Activated naive CD8-positive, alpha-beta T cell (primary cell): Measurements from ENCODE around the gene SMARCC2.
"Not testable (repeated sequence)": the region's sequence is repeated elsewhere in the genome, so short reads cannot be mapped to it uniquely, and the experiment has no call there.

Experiments used
- H3K27ac Mint-ChIP-seq: one replicate; pipeline ENCODE4 v1.8.0; 2021; ENCODE audit warnings: mixed read lengths
- H3K27me3 Mint-ChIP-seq: one replicate; pipeline ENCODE4 v1.8.0; 2021; ENCODE audit warnings: mixed read lengths
- H3K36me3 Mint-ChIP-seq: one replicate; pipeline ENCODE4 v1.8.0; 2021; ENCODE audit warnings: mixed read lengths
- H3K4me1 Mint-ChIP-seq: one replicate; pipeline ENCODE4 v1.8.0; 2021; ENCODE audit warnings: low read depth, mixed read lengths
- H3K4me3 Mint-ChIP-seq: one replicate; pipeline ENCODE4 v1.8.0; 2021; ENCODE audit warnings: mild to moderate bottlenecking, mixed read lengths
- H3K9me3 Mint-ChIP-seq: one replicate; pipeline ENCODE4 v1.8.0; 2021; ENCODE audit warnings: low read depth, mixed read lengths

SMARCC2 gene

DNA sequence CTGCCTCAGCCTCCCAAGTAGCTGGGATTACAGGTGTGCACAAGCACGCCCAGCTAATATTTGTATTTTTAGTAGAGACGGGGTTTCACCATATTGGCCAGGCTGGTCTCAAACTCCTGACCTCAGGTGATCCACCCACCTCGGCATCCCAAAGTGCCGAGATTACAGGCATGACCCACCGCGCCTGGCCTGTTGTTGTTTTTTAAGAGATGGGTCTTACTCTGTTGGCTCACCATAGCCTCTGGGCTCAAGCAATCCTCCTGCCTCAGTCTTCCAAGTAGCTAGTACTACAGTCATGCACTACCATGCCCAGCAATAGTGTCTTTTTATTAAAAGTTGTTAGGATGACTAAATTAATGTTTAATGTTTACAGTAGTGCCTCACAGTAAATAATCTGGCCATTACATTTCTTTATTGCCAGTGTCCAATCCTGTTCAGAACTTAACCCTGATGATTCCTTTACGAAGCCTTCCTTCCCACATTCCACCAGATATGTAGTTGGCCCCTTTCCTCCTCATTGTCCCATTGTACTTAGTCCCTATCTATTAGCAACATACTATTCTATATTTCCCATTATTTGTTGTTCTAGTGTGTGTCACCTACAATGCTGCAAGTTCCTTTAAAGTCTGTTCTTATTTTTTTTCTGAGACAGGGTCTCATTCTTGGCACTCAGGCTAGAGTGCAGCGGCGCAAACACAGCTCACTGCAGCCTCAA lies 8.8 kb upstream of the SMARCC2 start:
- Mint-ChIP-seq H3K36me3 (peaks cover 5% of the 10 kb centered on the region), H3K27me3 (no peaks in the 10 kb centered on the region), H3K27ac (peak overlapping the region; percentile 0), H3K9me3 (no peaks in the 10 kb centered on the region), H3K4me3 (no peak overlapping the region), H3K4me1 (peaks cover 6% of the 10 kb centered on the region)

DNA sequence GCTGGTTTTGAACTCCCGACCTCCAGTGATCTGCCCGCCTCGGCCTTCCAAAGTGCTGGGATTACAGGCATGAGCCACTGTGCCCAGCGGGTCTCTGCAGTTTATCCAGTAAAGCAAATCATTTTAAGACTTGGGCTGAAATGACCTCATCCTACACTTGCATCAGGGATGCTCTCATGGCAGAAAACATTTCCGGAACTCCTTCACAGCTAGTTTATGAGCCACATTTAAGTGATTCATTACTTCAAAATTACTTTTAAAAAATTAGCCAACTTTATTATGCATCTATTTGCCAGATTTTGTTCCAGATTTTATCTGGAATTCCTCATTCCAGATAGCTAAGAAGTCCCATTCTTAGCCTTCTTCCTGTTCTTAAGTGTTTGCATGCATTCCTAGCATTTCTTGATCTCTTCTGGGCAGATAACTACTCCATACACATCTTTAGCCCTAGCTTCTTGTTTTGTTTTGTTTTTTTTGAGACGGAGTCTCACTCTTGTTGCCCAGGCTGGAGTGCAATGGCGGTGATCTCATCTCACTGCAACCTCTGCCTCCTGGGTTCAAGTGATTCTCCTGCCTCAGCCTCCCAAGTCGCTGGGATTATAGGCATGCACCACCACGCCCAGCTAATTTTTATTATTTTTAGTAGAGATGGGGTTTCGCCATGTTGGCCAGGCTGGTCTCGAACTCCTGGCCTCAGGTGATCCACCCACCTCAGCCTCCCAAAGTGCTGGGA lies 7.7 kb upstream of the SMARCC2 start:
- H3K4me3 Mint-ChIP-seq, H3K9me3 Mint-ChIP-seq, H3K36me3 Mint-ChIP-seq, H3K27me3 Mint-ChIP-seq, H3K27ac Mint-ChIP-seq: not testable (repeated sequence)
- peaks cover 12% of the 10 kb centered on the region for H3K4me1 Mint-ChIP-seq

GRCh38 chr12:56193025-56193578 lies 3.8 kb upstream of the SMARCC2 start:
- no peak overlapping the region for H3K4me3 Mint-ChIP-seq
- H3K27ac Mint-ChIP-seq, result peak overlapping the region; percentile 71
- H3K4me1 Mint-ChIP-seq, result peaks cover 27% of the 10 kb centered on the region

GRCh38 chr12:56192582-56192981 lies 3.3 kb upstream of the SMARCC2 start:
- Mint-ChIP-seq H3K4me1 (peaks cover 32% of the 10 kb centered on the region), H3K27ac (no peak overlapping the region)

More at GRCh38 chr12:56193025-56193578, 3.8 kb upstream of the SMARCC2 start:
- H3K36me3 Mint-ChIP-seq, result peaks cover 5% of the 10 kb centered on the region
- H3K9me3 Mint-ChIP-seq, result no peaks in the 10 kb centered on the region
- no peaks in the 10 kb centered on the region for H3K27me3 Mint-ChIP-seq

GRCh38 chr12:56190695-56191155 lies 1.4 kb upstream of the SMARCC2 start:
- no peaks in the 10 kb centered on the region for H3K9me3 Mint-ChIP-seq
- H3K27ac Mint-ChIP-seq, result peak overlapping the region; percentile 98
- peaks cover 8% of the 10 kb centered on the region for H3K36me3 Mint-ChIP-seq
- peaks cover 44% of the 10 kb centered on the region for H3K4me1 Mint-ChIP-seq
- H3K4me3 Mint-ChIP-seq, result peak overlapping the region; percentile 96
- no peaks in the 10 kb centered on the region for H3K27me3 Mint-ChIP-seq

More at GRCh38 chr12:56192582-56192981, 3.3 kb upstream of the SMARCC2 start:
- H3K9me3 Mint-ChIP-seq, result no peaks in the 10 kb centered on the region
- H3K4me3 Mint-ChIP-seq, result no peak overlapping the region
- H3K36me3 Mint-ChIP-seq, result peaks cover 5% of the 10 kb centered on the region
- H3K27me3 Mint-ChIP-seq, result no peaks in the 10 kb centered on the region

DNA sequence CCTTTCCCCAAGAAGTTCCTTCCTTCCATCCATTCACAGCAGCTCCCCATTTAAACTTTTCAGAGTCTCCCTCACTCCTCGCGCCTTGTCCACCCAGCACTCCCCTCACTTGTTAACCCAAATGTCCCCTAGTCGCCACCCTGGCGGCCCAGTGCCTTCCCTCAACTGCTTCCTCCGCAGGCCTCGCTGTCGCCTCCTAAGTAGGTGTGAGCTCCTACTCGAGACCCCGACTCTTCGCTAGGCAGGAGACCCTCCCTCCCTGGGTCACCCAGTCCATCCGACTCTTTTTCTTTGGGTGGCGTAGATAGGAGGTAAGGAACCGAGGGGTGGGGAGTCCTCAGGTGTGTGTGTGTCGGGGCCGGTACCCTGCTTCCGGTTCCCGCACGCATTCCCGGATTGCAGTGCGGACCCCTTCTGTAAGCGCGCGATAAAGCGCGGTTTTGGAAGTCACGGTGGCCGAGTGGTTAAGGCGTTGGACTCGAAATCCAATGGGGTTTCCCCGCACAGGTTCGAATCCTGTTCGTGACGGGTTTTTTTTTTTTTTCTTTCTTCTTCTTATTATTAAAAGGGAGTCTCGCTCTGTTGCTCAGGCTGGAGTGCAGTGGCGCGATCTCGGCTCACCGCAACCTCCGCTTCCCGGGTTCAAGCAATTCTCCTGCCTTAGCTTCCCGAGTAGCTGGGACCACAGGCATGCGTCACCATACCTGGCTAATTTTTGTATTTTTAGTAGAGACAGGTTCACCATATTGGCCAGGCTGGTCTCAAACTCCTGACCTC lies 823 bp upstream of the SMARCC2 start:
- Mint-ChIP-seq H3K4me1 (peaks cover 45% of the 10 kb centered on the region), H3K27ac (peak overlapping the region; percentile 98), H3K4me3 (peak overlapping the region; percentile 96), H3K27me3 (no peaks in the 10 kb centered on the region), H3K36me3 (peaks cover 8% of the 10 kb centered on the region), H3K9me3 (no peaks in the 10 kb centered on the region)

DNA sequence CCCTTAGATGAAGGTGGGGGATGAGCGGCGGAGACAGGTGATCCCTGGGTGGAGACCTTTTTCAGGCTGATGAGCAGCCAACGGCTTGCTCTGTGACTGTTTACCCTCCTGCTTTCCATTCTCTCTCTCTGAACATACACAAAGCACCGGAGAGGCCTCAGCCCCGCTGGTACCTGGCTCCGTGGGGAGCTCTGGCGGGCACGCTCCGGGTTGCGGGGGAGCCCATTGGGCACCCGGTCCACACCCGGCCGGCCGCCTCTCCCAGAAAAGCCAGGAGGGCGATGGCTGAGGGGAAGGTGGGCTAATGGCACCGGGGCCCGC lies 545 bp downstream of the SMARCC2 start:
- Mint-ChIP-seq H3K36me3 (peaks cover 6% of the 10 kb centered on the region), H3K4me1 (peaks cover 45% of the 10 kb centered on the region), H3K27me3 (no peaks in the 10 kb centered on the region), H3K9me3 (no peaks in the 10 kb centered on the region), H3K27ac (peak overlapping the region; percentile 92), H3K4me3 (peak overlapping the region; percentile 91)

DNA sequence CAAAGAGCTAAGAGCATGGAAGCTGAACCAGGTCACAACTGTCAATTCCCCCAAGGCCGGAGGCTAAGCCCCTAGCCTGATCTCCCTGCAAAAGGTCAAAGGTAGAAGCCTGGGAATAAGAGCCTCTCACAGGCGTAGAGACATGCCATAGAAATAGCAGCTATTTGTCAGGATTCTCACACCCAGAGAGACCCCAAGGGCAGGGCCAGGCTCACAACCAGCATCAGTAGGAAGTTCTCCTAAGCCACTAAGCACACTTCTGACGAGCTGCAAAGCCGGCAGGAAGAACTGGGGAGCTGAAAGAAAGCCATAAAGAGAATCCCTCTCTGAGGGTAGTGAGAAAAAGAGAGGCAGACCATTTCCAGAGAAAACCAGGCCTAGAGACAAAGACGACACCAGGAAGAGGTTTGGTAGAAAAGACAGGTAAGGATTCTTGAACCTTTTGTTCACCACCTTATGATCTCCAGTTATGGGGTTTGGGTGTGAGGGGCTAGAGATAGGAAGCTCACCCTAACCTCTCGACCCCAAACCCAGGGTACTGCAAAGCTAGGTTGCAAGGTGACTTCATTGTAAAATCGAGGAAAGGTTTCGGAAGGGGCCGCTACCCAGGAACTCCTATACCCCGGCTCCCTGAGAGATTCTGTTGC lies 1.0 kb downstream of the SMARCC2 start:
- H3K27me3 Mint-ChIP-seq, result no peaks in the 10 kb centered on the region
- no peaks in the 10 kb centered on the region for H3K9me3 Mint-ChIP-seq
- peak overlapping the region; percentile 91 for H3K4me3 Mint-ChIP-seq
- H3K36me3 Mint-ChIP-seq, result peaks cover 6% of the 10 kb centered on the region
- peaks cover 42% of the 10 kb centered on the region for H3K4me1 Mint-ChIP-seq
- peak overlapping the region; percentile 92 for H3K27ac Mint-ChIP-seq

- Mint-ChIP-seq H3K27ac (no peak overlapping the region), H3K36me3 (peaks cover 6% of the 10 kb centered on the region), H3K4me1 (peaks cover 34% of the 10 kb centered on the region), H3K27me3 (no peaks in the 10 kb centered on the region), H3K9me3 (no peaks in the 10 kb centered on the region), H3K4me3 (no peak overlapping the region)
Observed at GRCh38 chr12:56186957-56187356, 2.3 kb downstream of the SMARCC2 start.

DNA sequence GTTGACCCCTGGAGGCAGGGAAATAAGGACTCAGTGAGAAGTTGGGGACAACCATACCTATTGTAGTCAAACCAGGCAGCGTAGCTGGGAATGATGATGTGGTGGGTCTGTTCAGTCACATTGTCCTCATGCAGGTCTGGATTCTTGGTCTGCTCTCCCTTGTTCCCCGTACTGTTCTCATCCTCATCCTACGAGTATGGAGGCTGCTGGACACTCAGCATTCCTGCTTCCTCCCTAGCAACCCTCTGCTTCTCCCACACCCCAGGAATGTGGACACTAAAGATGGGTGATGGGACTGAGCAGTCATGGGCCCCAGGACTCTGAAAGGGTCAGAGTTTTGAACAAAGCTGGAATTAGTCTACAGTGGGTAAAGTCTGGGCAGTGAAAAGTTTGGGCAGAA lies 10.9 kb downstream of the SMARCC2 start:
- H3K36me3 Mint-ChIP-seq, result peaks cover 11% of the 10 kb centered on the region
- H3K27ac Mint-ChIP-seq, result peak overlapping the region; percentile 66
- no peaks in the 10 kb centered on the region for H3K9me3 Mint-ChIP-seq
- no peaks in the 10 kb centered on the region for H3K4me1 Mint-ChIP-seq
- H3K4me3 Mint-ChIP-seq, result no peak overlapping the region
- H3K27me3 Mint-ChIP-seq, result no peaks in the 10 kb centered on the region

- no peak overlapping the region for H3K4me3 Mint-ChIP-seq
- H3K27me3 Mint-ChIP-seq, result no peaks in the 10 kb centered on the region
- no peak overlapping the region for H3K27ac Mint-ChIP-seq
- no peaks in the 10 kb centered on the region for H3K4me1 Mint-ChIP-seq
- H3K36me3 Mint-ChIP-seq, result peaks cover 6% of the 10 kb centered on the region
- H3K9me3 Mint-ChIP-seq, result no peaks in the 10 kb centered on the region
Observed at GRCh38 chr12:56172839-56173238, 16.4 kb downstream of the SMARCC2 start.

DNA sequence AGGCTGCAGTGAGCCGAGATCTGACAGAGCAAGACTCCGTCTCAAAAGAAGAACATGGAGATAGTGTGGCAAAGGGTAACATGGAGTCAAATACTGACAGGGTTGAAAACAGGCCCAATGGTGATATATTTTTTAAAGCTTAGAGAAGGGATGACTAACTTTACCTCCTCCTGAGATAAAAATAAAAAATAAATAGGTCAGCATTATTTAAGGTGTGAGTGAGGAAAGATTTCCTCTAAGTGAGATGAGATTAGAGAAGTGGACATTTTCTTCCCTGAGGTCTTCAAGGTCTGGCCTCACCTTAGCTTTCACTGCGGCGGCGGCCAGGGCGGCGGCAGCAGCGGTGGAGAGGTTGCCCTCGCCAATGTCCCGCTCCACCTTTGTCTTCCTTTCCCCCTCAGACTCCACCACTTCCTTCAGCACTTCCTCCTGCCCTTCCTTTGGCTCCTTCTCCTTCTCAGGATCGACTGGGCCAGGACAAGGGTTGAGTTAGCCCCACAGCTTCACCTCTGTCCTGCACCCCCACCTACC lies 20.0 kb downstream of the SMARCC2 start:
- Mint-ChIP-seq H3K9me3 (no peaks in the 10 kb centered on the region), H3K4me1 (no peaks in the 10 kb centered on the region), H3K36me3 (peaks cover 5% of the 10 kb centered on the region), H3K27ac (peak overlapping the region; percentile 34), H3K4me3 (no peak overlapping the region), H3K27me3 (no peaks in the 10 kb centered on the region)

DNA sequence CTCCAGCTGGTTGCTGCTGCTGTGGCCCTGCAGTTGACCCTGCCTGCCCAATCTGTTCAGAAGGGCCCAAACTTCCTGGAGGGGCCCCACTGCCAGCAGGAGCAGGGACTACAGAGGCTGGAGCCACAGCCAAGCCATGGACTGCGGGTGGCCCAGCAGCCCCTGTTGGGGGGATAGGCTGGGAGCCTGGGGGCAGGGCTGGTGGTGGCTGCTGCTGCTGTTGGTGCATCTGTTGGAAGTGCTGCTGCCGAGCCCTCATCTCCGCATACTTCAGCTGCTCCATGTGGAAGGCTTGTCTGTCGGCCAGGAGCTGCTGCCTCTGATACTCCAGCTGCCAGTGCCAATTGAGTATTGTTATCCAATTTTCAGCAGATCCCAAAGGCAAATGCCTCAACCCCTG lies 23.9 kb downstream of the SMARCC2 start:
- H3K4me3 Mint-ChIP-seq, result no peak overlapping the region
- peak overlapping the region; percentile 64 for H3K27ac Mint-ChIP-seq
- peaks cover 15% of the 10 kb centered on the region for H3K4me1 Mint-ChIP-seq
- peaks cover 8% of the 10 kb centered on the region for H3K36me3 Mint-ChIP-seq
- no peaks in the 10 kb centered on the region for H3K27me3 Mint-ChIP-seq
- no peaks in the 10 kb centered on the region for H3K9me3 Mint-ChIP-seq

- Mint-ChIP-seq H3K4me1 (peaks cover 25% of the 10 kb centered on the region), H3K27ac (no peak overlapping the region), H3K4me3 (no peak overlapping the region), H3K27me3 (no peaks in the 10 kb centered on the region), H3K36me3 (peaks cover 16% of the 10 kb centered on the region), H3K9me3 (no peaks in the 10 kb centered on the region)
Observed at GRCh38 chr12:56164345-56164729, 24.9 kb downstream of the SMARCC2 start.
